ENCODE data around the gene ZNF511.

DNA sequence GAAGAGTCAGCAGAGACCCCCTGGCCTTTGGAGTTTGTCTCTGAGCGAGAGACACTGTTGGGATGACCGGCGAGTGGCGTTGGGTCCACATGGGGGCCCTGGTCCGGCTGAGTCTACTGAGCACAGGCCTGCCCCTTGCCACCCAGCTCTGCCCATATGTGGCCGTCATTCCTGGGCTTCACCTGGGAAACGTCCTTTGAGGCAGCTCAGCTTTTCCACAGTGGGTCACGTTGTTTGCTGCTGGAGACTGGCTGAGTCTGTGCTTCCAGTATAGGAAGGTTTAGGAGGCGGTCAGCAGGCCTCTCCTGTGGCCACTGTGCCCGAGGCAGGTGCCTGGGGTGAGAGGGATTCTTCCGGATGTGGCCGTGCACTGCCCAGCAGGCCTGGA, 49.1 kb upstream of the ZNF511 start:
- TF ChIP-seq, protein P1, sequence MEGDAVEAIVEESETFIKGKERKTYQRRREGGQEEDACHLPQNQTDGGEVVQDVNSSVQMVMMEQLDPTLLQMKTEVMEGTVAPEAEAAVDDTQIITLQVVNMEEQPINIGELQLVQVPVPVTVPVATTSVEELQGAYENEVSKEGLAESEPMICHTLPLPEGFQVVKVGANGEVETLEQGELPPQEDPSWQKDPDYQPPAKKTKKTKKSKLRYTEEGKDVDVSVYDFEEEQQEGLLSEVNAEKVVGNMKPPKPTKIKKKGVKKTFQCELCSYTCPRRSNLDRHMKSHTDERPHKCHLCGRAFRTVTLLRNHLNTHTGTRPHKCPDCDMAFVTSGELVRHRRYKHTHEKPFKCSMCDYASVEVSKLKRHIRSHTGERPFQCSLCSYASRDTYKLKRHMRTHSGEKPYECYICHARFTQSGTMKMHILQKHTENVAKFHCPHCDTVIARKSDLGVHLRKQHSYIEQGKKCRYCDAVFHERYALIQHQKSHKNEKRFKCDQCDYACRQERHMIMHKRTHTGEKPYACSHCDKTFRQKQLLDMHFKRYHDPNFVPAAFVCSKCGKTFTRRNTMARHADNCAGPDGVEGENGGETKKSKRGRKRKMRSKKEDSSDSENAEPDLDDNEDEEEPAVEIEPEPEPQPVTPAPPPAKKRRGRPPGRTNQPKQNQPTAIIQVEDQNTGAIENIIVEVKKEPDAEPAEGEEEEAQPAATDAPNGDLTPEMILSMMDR (IDR thresholded peaks at IDR 0.05) = no peak
- TF ChIP-seq POLR2A (IDR thresholded peaks at IDR 0.05) = no peak
